Omental fat pad (tissue), 4 donors: ENCODE results near the gene MAGI1. TPM values are rescaled to one million over a fixed set of nuclear protein-coding genes. Genes with fewer than 3 reads are reported as not detected.
"Not testable (repeated sequence)": the region's sequence is repeated elsewhere in the genome, so short reads cannot be mapped to it uniquely, and the experiment has no call there.

Source experiments
- ATAC-seq: fragments of 150-250 bp; one replicate; pipeline ENCODE4 v1.9.1; 2016; ENCODE audit warnings: mild to moderate bottlenecking, moderate library complexity; ENCODE audit not compliant: low FRiP score
- DNase-seq: peaks from one replicate; pipeline ENCODE4 v3.0.0-alpha.2; 2019; ENCODE audit warnings: low spot score
- CTCF ChIP-seq, 3 donors: fragments of 450-650 bp; IDR thresholded peaks; one replicate each; pipeline ENCODE4 v1.5.1; 2016 to 2017; ENCODE audit warnings: antibody characterized with exemption in 3 of 3, mild to moderate bottlenecking in 3 of 3, moderate library complexity in 2 of 3
- total RNA-seq, 4 donors: library from RNA; depleted of rRNA; stranded (reverse); fragments of >200 nt; gene quantifications; one replicate each; pipeline ENCODE4 v1.1.0, GENCODE V29; 2016

Gene MAGI1
- total RNA-seq, 4 donors from 2014 or later = 22.9 to 38.8 (median 34.3) TPM

DNA sequence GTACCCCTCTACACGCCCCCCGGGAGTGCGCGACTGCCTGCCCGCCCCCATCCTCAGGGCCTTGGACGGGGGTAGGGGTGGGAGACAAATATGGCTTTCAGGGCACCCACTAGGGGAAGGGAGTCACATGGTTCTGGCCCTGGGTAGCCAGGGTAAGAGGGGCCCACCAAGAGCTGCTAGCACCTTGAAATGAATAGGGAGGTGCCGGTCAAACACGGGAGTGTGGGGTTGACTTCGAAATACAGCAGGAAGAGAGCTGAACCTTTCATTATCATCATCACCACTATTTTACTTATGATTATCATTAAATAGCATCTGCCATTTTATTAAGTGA lies 489.1 kb downstream of the MAGI1 start:
- TF ChIP-seq CTCF (IDR thresholded peaks at IDR 0.05) = no peak
- ATAC-seq = no peak
- no peak for DNase-seq

GRCh38 chr3:65548848-65549625 lies 489.7 kb downstream of the MAGI1 start:
- peak; percentile 38 for ATAC-seq
- DNase-seq = no peak
- TF ChIP-seq CTCF (IDR thresholded peaks at IDR 0.05) = no peak

DNA sequence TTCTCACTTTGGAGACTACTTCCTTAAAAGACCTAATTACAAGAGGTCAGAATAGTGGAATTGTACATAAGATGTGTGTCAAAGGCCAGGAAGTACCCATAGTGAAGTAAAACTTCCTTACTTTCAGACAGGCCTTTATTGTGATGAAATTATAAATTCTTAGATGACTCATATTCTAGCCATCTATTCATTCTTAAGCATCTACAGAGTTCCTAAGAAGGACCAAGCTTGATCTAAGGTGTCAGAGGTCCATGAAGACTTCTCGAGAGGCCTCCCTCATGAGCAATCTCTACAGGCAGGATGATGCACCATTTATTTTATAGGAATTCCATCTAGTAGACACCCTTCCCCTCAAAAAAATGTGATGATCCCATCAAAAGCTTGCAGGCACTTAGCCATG lies 493.3 kb downstream of the MAGI1 start:
- ATAC-seq (no peak), DNase-seq (no peak)
- TF ChIP-seq CTCF (IDR thresholded peaks at IDR 0.05) = no peak

- not testable (repeated sequence) for DNase-seq, ATAC-seq
These were observed 495.3 kb downstream of the MAGI1 start for GRCh38 chr3:65543391-65543790.

- no peak for TF ChIP-seq CTCF (IDR thresholded peaks at IDR 0.05)
- ATAC-seq (no peak), DNase-seq (no peak)
These were observed 498.1 kb downstream of the MAGI1 start for GRCh38 chr3:65540666-65541065.

- ATAC-seq (no peak), DNase-seq (no peak)
- no peak for TF ChIP-seq CTCF (IDR thresholded peaks at IDR 0.05)
These were observed 499.1 kb downstream of the MAGI1 start for GRCh38 chr3:65539616-65540015.

DNA sequence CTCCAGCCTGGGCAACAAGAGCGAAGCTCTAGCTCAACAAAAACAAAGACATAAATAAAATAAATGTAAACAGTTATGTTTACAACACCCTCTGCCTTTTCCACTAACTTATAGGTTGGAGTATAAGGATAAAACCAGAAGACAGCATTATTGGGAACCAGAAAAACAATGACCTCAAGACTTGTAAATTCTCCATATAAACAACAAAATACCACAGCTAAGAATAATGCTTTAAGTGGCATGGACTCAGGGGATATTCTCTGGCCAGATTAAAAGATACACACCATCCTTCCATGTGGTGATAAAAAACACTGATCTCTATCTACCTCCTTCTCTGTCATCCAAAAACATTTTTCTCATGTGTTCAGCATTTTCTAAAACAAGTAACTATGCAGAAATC lies 500.6 kb downstream of the MAGI1 start:
- ATAC-seq (no peak), DNase-seq (no peak)
- TF ChIP-seq CTCF (IDR thresholded peaks at IDR 0.05) = no peak
